HS-27A (cell line): ENCODE results near the gene RNASE8.

Experiments
- DNase-seq: peaks from one replicate; pipeline ENCODE4 v3.0.0-alpha.2; 2012; ENCODE audit warnings: low read depth, missing footprints

RNASE8 gene

GRCh38 chr14:21072781-21073339 is 15.2 kb downstream of the RNASE8 start:
- DNase-seq = no peak

- DNase-seq = no peak
These were observed 16.3 kb downstream of the RNASE8 start for GRCh38 chr14:21073921-21074320.

GRCh38 chr14:21074398-21075272 is 17.0 kb downstream of the RNASE8 start:
- no peak for DNase-seq

GRCh38 chr14:21075719-21076437 is 18.3 kb downstream of the RNASE8 start:
- DNase-seq = no peak

GRCh38 chr14:21077672-21078071 is 20.1 kb downstream of the RNASE8 start:
- no peak for DNase-seq

- no peak for DNase-seq
These were observed 20.7 kb downstream of the RNASE8 start for GRCh38 chr14:21078287-21078686.

- DNase-seq = no peak
These were observed 21.1 kb downstream of the RNASE8 start for GRCh38 chr14:21078726-21079125.

- DNase-seq = no peak
These were observed 24.0 kb downstream of the RNASE8 start for GRCh38 chr14:21081521-21082142.

GRCh38 chr14:21083565-21084325 is 26.1 kb downstream of the RNASE8 start:
- no peak for DNase-seq

- no peak for DNase-seq
These were observed 26.8 kb downstream of the RNASE8 start for GRCh38 chr14:21084396-21084795.

- DNase-seq = no peak
These were observed 27.6 kb downstream of the RNASE8 start for GRCh38 chr14:21084998-21085853.

GRCh38 chr14:21086908-21087293 is 29.3 kb downstream of the RNASE8 start:
- no peak for DNase-seq

GRCh38 chr14:21087294-21088091 is 29.9 kb downstream of the RNASE8 start:
- DNase-seq = no peak

GRCh38 chr14:21088687-21089086 is 31.1 kb downstream of the RNASE8 start:
- no peak for DNase-seq

- DNase-seq = no peak
These were observed 31.6 kb downstream of the RNASE8 start for GRCh38 chr14:21089271-21089670.

GRCh38 chr14:21089877-21090193 is 32.2 kb downstream of the RNASE8 start:
- no peak for DNase-seq

GRCh38 chr14:21090194-21090939 is 32.7 kb downstream of the RNASE8 start:
- no peak for DNase-seq

GRCh38 chr14:21090940-21091663 is 33.5 kb downstream of the RNASE8 start:
- DNase-seq = no peak

- no peak for DNase-seq
These were observed 34.2 kb downstream of the RNASE8 start for GRCh38 chr14:21091821-21092272.
